ENCODE measurements around the gene CBFB.

DNA sequence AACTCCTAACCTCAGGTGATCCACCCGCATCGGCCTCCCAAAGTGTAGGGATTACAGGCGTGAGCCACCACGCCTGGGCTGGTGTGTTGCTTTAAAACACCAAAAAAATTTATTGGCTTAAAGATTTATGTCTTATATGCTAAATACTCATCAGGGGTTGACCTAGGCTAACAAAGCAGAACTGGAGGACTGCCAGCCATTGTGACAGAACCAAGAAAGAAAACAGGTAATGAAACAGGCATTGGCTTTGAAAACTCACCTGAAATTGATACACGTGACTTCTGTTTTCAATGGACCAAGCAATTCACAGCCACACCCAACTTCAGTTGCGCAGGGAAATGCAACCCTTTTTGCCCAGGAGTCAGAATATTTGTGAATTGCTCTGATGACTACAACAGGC is 75.9 kb downstream of the CBFB start:
- no peak for TF ChIP-seq CTCF (conservative IDR thresholded peaks at IDR 0.05)
- TF ChIP-seq ZFX (IDR thresholded peaks at IDR 0.05): no peak

Measured in C4-2B (cell line).